ENCODE results near the gene CADPS2. TPM values are rescaled to one million over a fixed set of nuclear protein-coding genes. Genes with fewer than 3 reads are reported as not detected.
A peak's percentile ranks its signal among the peaks of the same experiment; 100 is the strongest.

Gene CADPS2
- total RNA-seq, 4 donors from 2014 or later = 27.7 to 46.2 (median 32.6) TPM

- no peak for DNase-seq
- WGBS, 2 donors = 75 to 80% methylated on average over 1 of the region's 1 CpG
- H3K4me3 ChIP-seq (replicated peaks in 1 of 3) = no peak overlapping the region
- H3K27ac ChIP-seq = no peak overlapping the region
- no peaks in the 10 kb centered on the region for H3K4me1 ChIP-seq
- TF ChIP-seq POLR2A (IDR thresholded peaks at IDR 0.05) (no peak), CTCF (IDR thresholded peaks at IDR 0.05) (no peak)
- intact Hi-C loops (cut with DNase I) = no loop called here
- no peaks in the 10 kb centered on the region for H3K9me3 ChIP-seq
- H3K36me3 ChIP-seq = no peaks in the 10 kb centered on the region
- no peaks in the 10 kb centered on the region for H3K27me3 ChIP-seq
These were observed 351.2 kb downstream of the CADPS2 start for GRCh38 chr7:122535086-122535485.

GRCh38 chr7:122532406-122533269, 353.6 kb downstream of the CADPS2 start:
- Histone ChIP-seq H3K27me3 (no peaks in the 10 kb centered on the region), H3K36me3 (no peaks in the 10 kb centered on the region), H3K4me3 (replicated peaks in 1 of 3) (no peak overlapping the region), H3K27ac (no peak overlapping the region), H3K4me1 (no peaks in the 10 kb centered on the region), H3K9me3 (no peaks in the 10 kb centered on the region)
- intact Hi-C loops (cut with DNase I) = loop anchor here (5.0 kb wide), 1 partner anchor 315 kb away; no protein-coding TSS in a partner anchor
- 21 to 25% methylated on average over 9 of the region's 9 CpGs for WGBS, 2 donors
- no peak for DNase-seq
- TF ChIP-seq POLR2A (IDR thresholded peaks at IDR 0.05) = no peak
- TF ChIP-seq CTCF (IDR thresholded peaks at IDR 0.05) = peak in 3 of 6 experiments; percentile 38 to 40 (median 39)

- H3K4me3 ChIP-seq (replicated peaks in 1 of 3) = no peak overlapping the region
- WGBS, 2 donors = 10 to 14% methylated on average over 3 of the region's 3 CpGs
- no peaks in the 10 kb centered on the region for H3K36me3 ChIP-seq
- no peaks in the 10 kb centered on the region for H3K4me1 ChIP-seq
- no peaks in the 10 kb centered on the region for H3K9me3 ChIP-seq
- H3K27me3 ChIP-seq = no peaks in the 10 kb centered on the region
- peak in 5 of 6 experiments; percentile 26 to 64 (median 51) for TF ChIP-seq CTCF (IDR thresholded peaks at IDR 0.05)
- no peak for TF ChIP-seq POLR2A (IDR thresholded peaks at IDR 0.05)
- no peak overlapping the region for H3K27ac ChIP-seq
- DNase-seq = no peak
- intact Hi-C loops (cut with DNase I) = no loop called here
These were observed 357.3 kb downstream of the CADPS2 start for GRCh38 chr7:122528879-122529481.

- intact Hi-C loops (cut with DNase I) = no loop called here
- no peak overlapping the region for H3K27ac ChIP-seq
- no peaks in the 10 kb centered on the region for H3K4me1 ChIP-seq
- DNase-seq = no peak
- WGBS, 2 donors = 87 to 89% methylated on average over 5 of the region's 5 CpGs
- TF ChIP-seq POLR2A (IDR thresholded peaks at IDR 0.05) (no peak), CTCF (IDR thresholded peaks at IDR 0.05) (no peak)
- H3K9me3 ChIP-seq = no peaks in the 10 kb centered on the region
- no peak overlapping the region for H3K4me3 ChIP-seq (replicated peaks in 1 of 3)
- no peaks in the 10 kb centered on the region for H3K36me3 ChIP-seq
- no peaks in the 10 kb centered on the region for H3K27me3 ChIP-seq
These were observed 360.9 kb downstream of the CADPS2 start for GRCh38 chr7:122525355-122525754.

- H3K4me1 ChIP-seq = no peaks in the 10 kb centered on the region
- no peak overlapping the region for H3K27ac ChIP-seq
- no peaks in the 10 kb centered on the region for H3K9me3 ChIP-seq
- no peaks in the 10 kb centered on the region for H3K36me3 ChIP-seq
- TF ChIP-seq POLR2A (IDR thresholded peaks at IDR 0.05) (no peak), CTCF (IDR thresholded peaks at IDR 0.05) (no peak)
- H3K27me3 ChIP-seq = no peaks in the 10 kb centered on the region
- no peak overlapping the region for H3K4me3 ChIP-seq (replicated peaks in 1 of 3)
- intact Hi-C loops (cut with DNase I) = no loop called here
- DNase-seq = no peak
These were observed 364.5 kb downstream of the CADPS2 start for GRCh38 chr7:122521767-122522166.
